Sciatic nerve (tissue), 2 donors: ENCODE results near the gene OTUD7B. TPM values are rescaled to one million over a fixed set of nuclear protein-coding genes. Genes with fewer than 3 reads are reported as not detected.

Experiments
- ATAC-seq: fragments of 200-7000 bp; cut with Tn5 transposase; one replicate; pipeline ENCODE4 v1.9.1; 2020; ENCODE audit warnings: mild to moderate bottlenecking, moderate library complexity
- DNase-seq: peaks from one replicate; pipeline ENCODE4 v3.0.0-alpha.2; 2020; ENCODE audit warnings: low spot score
- intact Hi-C: fragments of 100-400 bp; cut with DNase I; formaldehyde crosslinking; loops from one replicate; pipeline ENCODE4 v1.14.2; 2022
- total RNA-seq: library from RNA; stranded (reverse); fragmentation: NEBNext Ultra II Directional; extraction: Animal tissue kit (Norgen Biotek cat#: 25700); gene quantifications from one replicate; pipeline ENCODE4 v1.2.1, GENCODE V29; 2021
- donor health status: DM: no; HTN: no; CAD: no.
- donor health status: DM: no; HTN: no; CAD: no.

The OTUD7B gene
- total RNA-seq, 1 donor from 2014 or later: 102 TPM

DNA sequence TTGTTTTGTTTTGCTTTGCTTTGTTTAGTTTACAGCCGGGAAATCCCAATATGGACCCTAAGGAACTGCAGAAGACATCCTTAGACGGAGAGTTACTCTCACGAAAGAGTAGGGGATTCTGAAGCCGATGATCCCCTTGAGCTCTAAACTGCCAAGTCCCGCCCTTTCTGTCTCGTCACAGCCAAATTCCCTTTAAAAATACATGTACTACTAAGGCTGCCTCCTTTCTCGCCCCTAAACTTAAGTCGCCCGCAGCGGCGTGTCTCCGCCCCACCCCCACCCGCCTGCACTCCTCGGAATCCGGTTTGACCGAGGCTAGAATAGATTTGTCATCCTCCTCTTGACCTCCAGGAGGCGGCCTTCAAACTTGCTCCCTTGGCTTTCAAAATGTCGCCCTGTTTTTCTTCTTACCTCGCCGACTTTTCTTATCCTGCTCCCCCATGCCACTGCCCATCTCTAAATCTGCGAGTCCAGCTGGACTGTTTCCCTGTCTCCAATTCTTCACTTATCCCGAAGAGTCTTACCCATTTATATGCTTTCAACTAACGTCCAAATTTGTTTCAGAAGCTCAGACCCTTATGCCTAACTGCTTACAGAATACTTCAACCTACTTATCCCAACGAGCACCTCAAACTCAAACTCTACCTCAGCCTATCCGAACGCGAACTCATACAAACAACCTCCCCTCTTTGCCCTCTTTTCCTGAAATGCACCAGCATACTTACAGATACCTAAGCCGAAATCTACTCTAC lies 122.1 kb downstream of the OTUD7B start:
- DNase-seq (peak; percentile 90), ATAC-seq (peak; percentile 63)
- intact Hi-C loops: no loop called here

Other genes starting within 250 kb of the OTUD7B start
- gene FCGR1A, start 228.0 kb downstream of the OTUD7B start, total RNA-seq: 36.5 TPM
- 13.7 TPM for gene BOLA1, start 111.2 kb downstream of the OTUD7B start, total RNA-seq
- 1.7 TPM for gene SV2A, start 92.9 kb downstream of the OTUD7B start, total RNA-seq
- gene SF3B4, start 82.9 kb downstream of the OTUD7B start, total RNA-seq: 32.7 TPM
- 16.4 TPM for gene MTMR11, start 73.8 kb downstream of the OTUD7B start, total RNA-seq
- 44.1 TPM for gene VPS45, start 57.0 kb upstream of the OTUD7B start, total RNA-seq
- 53.4 TPM for gene PLEKHO1, start 139.2 kb upstream of the OTUD7B start, total RNA-seq
- gene ANP32E, start 225.4 kb upstream of the OTUD7B start, total RNA-seq: 40.6 TPM
- 0.71 TPM for gene CA14, start 247.0 kb upstream of the OTUD7B start, total RNA-seq